A673 (cell line): ENCODE results near the gene TTN. TPM values are rescaled to one million over a fixed set of nuclear protein-coding genes. Genes with fewer than 3 reads are reported as not detected.

ENCODE experiments used
- BruUV-seq: library from RNA; stranded (reverse); fragments of 400-500 nt; replicated peaks from 2 replicates; lab custom pipeline; 2021; lab: Mats Ljungman, UMichigan
- CTCF ChIA-PET: fragments of 300-600 bp; sonication (Branson Sonifier 250); formaldehyde crosslinking; loops from one replicate; lab custom pipeline; 2022; ENCODE audit warnings: antibody characterized with exemption; lab: Charles Lee
- POLR2A ChIA-PET: fragments of 300-600 bp; sonication (Branson Sonifier 250); formaldehyde crosslinking; loops from one replicate; lab custom pipeline; 2022; ENCODE audit warnings: antibody characterized with exemption; ENCODE audit not compliant: low non-redundant PET; lab: Charles Lee
- DNase-seq: peaks from one replicate; pipeline ENCODE4 v3.0.0-alpha.2; 2015; ENCODE audit warnings: low spot score
- H3K27ac ChIP-seq: fragments of 200-600 bp; sonication (generic); 2 replicates; pipeline ENCODE4 v1.5.1; 2016; ENCODE audit warnings: mixed run types, low read depth, mild to moderate bottlenecking, mixed read lengths, antibody characterized with exemption, low read length; ENCODE audit not compliant: poor library complexity, severe bottlenecking
- H3K27me3 ChIP-seq: fragments of 200-600 bp; sonication (generic); replicated peaks from 2 replicates; pipeline ENCODE4 v1.6.1; 2017; ENCODE audit warnings: mixed run types, low read depth, mild to moderate bottlenecking, mixed read lengths, antibody characterized with exemption, low read length; ENCODE audit not compliant: insufficient read depth, poor library complexity
- H3K36me3 ChIP-seq: fragments of 200-600 bp; sonication (generic); 2 replicates; pipeline ENCODE4 v1.6.1; 2016; ENCODE audit warnings: mixed run types, mild to moderate bottlenecking, mixed read lengths, antibody characterized with exemption, low read length; ENCODE audit not compliant: insufficient read depth, poor library complexity, severe bottlenecking
- H3K4me1 ChIP-seq: fragments of 200-600 bp; sonication (generic); 2 replicates; pipeline ENCODE4 v1.6.1; 2017; ENCODE audit warnings: mixed run types, mild to moderate bottlenecking, mixed read lengths, antibody characterized with exemption, low read length; ENCODE audit not compliant: insufficient read depth, poor library complexity, severe bottlenecking
- H3K4me3 ChIP-seq: fragments of 200-600 bp; sonication (generic); 2 replicates; pipeline ENCODE4 v1.5.1; 2016; ENCODE audit warnings: low read depth, mixed run types, mild to moderate bottlenecking, mixed read lengths, low read length; ENCODE audit not compliant: poor library complexity, severe bottlenecking
- H3K9me3 ChIP-seq: fragments of 200-600 bp; sonication (generic); 2 replicates; pipeline ENCODE4 v1.6.1; 2016; ENCODE audit warnings: mixed run types, low read depth, mild to moderate bottlenecking, mixed read lengths, antibody characterized with exemption, low read length; ENCODE audit not compliant: poor library complexity, severe bottlenecking
- CTCF ChIP-seq: fragments of 300-800, 200-600 bp; sonication (generic); conservative IDR thresholded peaks from 2 replicates; pipeline ENCODE4 v1.5.1; 2017; ENCODE audit warnings: low read depth, mild to moderate bottlenecking, antibody characterized with exemption, low read length, moderate library complexity, mixed read lengths
- EZH2 ChIP-seq: fragments of 200-600 bp; sonication (generic); IDR thresholded peaks from 2 replicates; pipeline ENCODE4 v1.6.1; 2017; ENCODE audit warnings: borderline replicate concordance, low read depth, mild to moderate bottlenecking, mixed read lengths, antibody characterized with exemption, low read length; ENCODE audit not compliant: poor library complexity, severe bottlenecking
- intact Hi-C: fragments of 100-400 bp; cut with micrococcal nuclease; formaldehyde crosslinking; loops from one replicate; pipeline ENCODE4 v1.10.0; 2022; ENCODE audit not compliant: unreplicated experiment
- total RNA-seq: library from RNA; stranded (reverse); gene quantifications from 2 replicates; pipeline ENCODE4 v1.2.3, GENCODE V29; 2021

TTN gene
- total RNA-seq, 1 experiment from 2014 or later, result under 0.01 TPM

- intact Hi-C loops, result no loop called here
- Histone ChIP-seq H3K36me3 (no peaks in the 10 kb centered on the region), H3K27ac (no peak overlapping the region), H3K4me1 (no peaks in the 10 kb centered on the region), H3K4me3 (no peak overlapping the region), H3K27me3 (peaks cover 45% of the 10 kb centered on the region), H3K9me3 (no peaks in the 10 kb centered on the region)
- CTCF ChIA-PET, result no interaction called here
- BruUV-seq, result no TSS peak
- POLR2A ChIA-PET, result no interaction called here
- DNase-seq, result no peak
- no peak for TF ChIP-seq EZH2
- TF ChIP-seq CTCF, result no peak
Measured at GRCh38 chr2:178628605-178629004, 178.6 kb downstream of the TTN start.

- ChIA-PET CTCF (no interaction called here), POLR2A (no interaction called here)
- H3K36me3 ChIP-seq, result no peaks in the 10 kb centered on the region
- H3K27ac ChIP-seq, result no peak overlapping the region
- TF ChIP-seq EZH2, result no peak
- no peak for TF ChIP-seq CTCF
- BruUV-seq, result no TSS peak
- intact Hi-C loops, result no loop called here
- DNase-seq, result no peak
- H3K9me3 ChIP-seq, result no peaks in the 10 kb centered on the region
- no peak overlapping the region for H3K4me3 ChIP-seq
- H3K4me1 ChIP-seq, result no peaks in the 10 kb centered on the region
- H3K27me3 ChIP-seq, result peaks cover 37% of the 10 kb centered on the region
Measured at GRCh38 chr2:178627401-178627800, 179.8 kb downstream of the TTN start.

- H3K36me3 ChIP-seq, result no peaks in the 10 kb centered on the region
- no TSS peak for BruUV-seq
- no peak for DNase-seq
- no peak overlapping the region for H3K27ac ChIP-seq
- ChIA-PET CTCF (no interaction called here), POLR2A (no interaction called here)
- intact Hi-C loops, result no loop called here
- H3K27me3 ChIP-seq, result no peaks in the 10 kb centered on the region
- H3K9me3 ChIP-seq, result no peaks in the 10 kb centered on the region
- H3K4me1 ChIP-seq, result no peaks in the 10 kb centered on the region
- TF ChIP-seq CTCF (no peak), EZH2 (no peak)
- no peak overlapping the region for H3K4me3 ChIP-seq
Measured at GRCh38 chr2:178615969-178616368, 191.3 kb downstream of the TTN start.
